ENCODE results near the gene ZBTB7B.

The ZBTB7B gene

GRCh38 chr1:155002464-155003226, at the start of gene ZBTB7B:
ZBTB7B (plus strand) TSS chr1:155002802; CDS start chr1:155014661, 11,859 bp downstream.
- DNase-seq (ENCODE audit: low read depth, low spot score) = no peak

- no peak for DNase-seq (ENCODE audit: low read depth, low spot score)
These were observed 49.0 kb upstream of the ZBTB7B start for GRCh38 chr1:154953611-154954038.

- no peak for DNase-seq (ENCODE audit: low read depth, low spot score)
These were observed 48.1 kb upstream of the ZBTB7B start for GRCh38 chr1:154954541-154954940.

GRCh38 chr1:154955039-154955717, 47.4 kb upstream of the ZBTB7B start:
- DNase-seq (ENCODE audit: low read depth, low spot score) = no peak

GRCh38 chr1:154955718-154956543, 46.7 kb upstream of the ZBTB7B start, which contains the start of gene PBXIP1:
PBXIP1 (minus strand) TSS chr1:154956099; CDS start chr1:154953721, 2,378 bp downstream.
- no peak for DNase-seq (ENCODE audit: low read depth, low spot score)

GRCh38 chr1:154956544-154956941, 46.1 kb upstream of the ZBTB7B start:
- DNase-seq (ENCODE audit: low read depth, low spot score) = no peak

- no peak for DNase-seq (ENCODE audit: low read depth, low spot score)
These were observed 45.4 kb upstream of the ZBTB7B start for GRCh38 chr1:154957091-154957657.

- no peak for DNase-seq (ENCODE audit: low read depth, low spot score)
These were observed 44.6 kb upstream of the ZBTB7B start for GRCh38 chr1:154958036-154958435.

GRCh38 chr1:154958681-154959425, 43.7 kb upstream of the ZBTB7B start:
- DNase-seq (ENCODE audit: low read depth, low spot score) = no peak

GRCh38 chr1:154959426-154959780, 43.2 kb upstream of the ZBTB7B start:
- DNase-seq (ENCODE audit: low read depth, low spot score) = no peak

- DNase-seq (ENCODE audit: low read depth, low spot score) = no peak
These were observed 42.0 kb upstream of the ZBTB7B start for GRCh38 chr1:154960446-154961136.

GRCh38 chr1:154961207-154962155, 41.1 kb upstream of the ZBTB7B start, which contains the start of gene PYGO2:
PYGO2 (minus strand) TSS chr1:154961782; CDS start chr1:154961576, 206 bp downstream.
- no peak for DNase-seq (ENCODE audit: low read depth, low spot score)

GRCh38 chr1:154962156-154962749, 40.3 kb upstream of the ZBTB7B start:
- DNase-seq (ENCODE audit: low read depth, low spot score) = no peak

- no peak for DNase-seq (ENCODE audit: low read depth, low spot score)
These were observed 39.7 kb upstream of the ZBTB7B start for GRCh38 chr1:154962795-154963330.

GRCh38 chr1:154963643-154964042, 39.0 kb upstream of the ZBTB7B start:
- no peak for DNase-seq (ENCODE audit: low read depth, low spot score)

- DNase-seq (ENCODE audit: low read depth, low spot score) = no peak
These were observed 38.2 kb upstream of the ZBTB7B start for GRCh38 chr1:154964359-154964758.

- no peak for DNase-seq (ENCODE audit: low read depth, low spot score)
These were observed 36.5 kb upstream of the ZBTB7B start for GRCh38 chr1:154966111-154966510.

GRCh38 chr1:154967331-154967950, 35.2 kb upstream of the ZBTB7B start:
- no peak for DNase-seq (ENCODE audit: low read depth, low spot score)
